Activated T-cell treated with anti-CD3 and anti-CD28 coated beads, Interleukin-2, amount 50 U/mL, for 72 hours (primary cell): ENCODE data around the gene RYR2. TPM values are rescaled to one million over a fixed set of nuclear protein-coding genes. Genes with fewer than 3 reads are reported as not detected.

ENCODE experiments used
- ATAC-seq, 2 donors: fragments of 150-1000 bp; cut with Tn5 transposase; replicated peaks in 1 of 2; 2 replicates each; pipeline ENCODE4 v1.10.0; 2021; ENCODE audit warnings: moderate library complexity in 2 of 2, mild to moderate bottlenecking in 1 of 2
- DNase-seq, 2 donors: peaks; one replicate each; pipeline ENCODE4 v3.0.0; 2021 to 2022; ENCODE audit warnings: mixed read lengths in 1 of 2
- H3K27ac Mint-ChIP-seq: one replicate; pipeline ENCODE4 v1.8.0; 2022; ENCODE audit warnings: mild to moderate bottlenecking, moderate library complexity, mixed read lengths
- H3K27me3 Mint-ChIP-seq: one replicate; pipeline ENCODE4 v1.8.0; 2022; ENCODE audit warnings: low read depth, mixed read lengths
- H3K36me3 Mint-ChIP-seq, 2 donors: one replicate each; pipeline ENCODE4 v1.8.0; 2022; ENCODE audit warnings: mixed read lengths in 2 of 2, mild to moderate bottlenecking in 1 of 2; ENCODE audit not compliant: insufficient read depth in 2 of 2
- H3K4me1 Mint-ChIP-seq: one replicate; pipeline ENCODE4 v1.8.0; 2022; ENCODE audit warnings: low read depth, mixed read lengths
- H3K4me3 Mint-ChIP-seq, 2 donors: one replicate each; pipeline ENCODE4 v1.8.0; 2022; ENCODE audit warnings: mild to moderate bottlenecking in 2 of 2, mixed read lengths in 2 of 2, moderate library complexity in 2 of 2
- H3K9me3 Mint-ChIP-seq, 2 donors: one replicate each; pipeline ENCODE4 v1.8.0; 2022; ENCODE audit warnings: mixed read lengths in 2 of 2
- total RNA-seq, 2 donors: library from RNA; stranded (reverse); gene quantifications; one replicate each; pipeline ENCODE4 v1.2.3, GENCODE V29; 2022

The RYR2 gene
- total RNA-seq, 2 donors from 2014 or later, result 0.02 to 0.19 TPM

- DNase-seq (no peak), ATAC-seq (no peak)
- H3K27me3 Mint-ChIP-seq, result no peaks in the 10 kb centered on the region
- H3K27ac Mint-ChIP-seq, result no peak overlapping the region
- no peaks in the 10 kb centered on the region for H3K9me3 Mint-ChIP-seq
- H3K4me3 Mint-ChIP-seq, result no peak overlapping the region
- peaks cover 1 to 2% of the 10 kb centered on the region in 2 donors for H3K36me3 Mint-ChIP-seq
- H3K4me1 Mint-ChIP-seq, result no peaks in the 10 kb centered on the region
Observed at GRCh38 chr1:237062976-237063375, 21.0 kb downstream of the RYR2 start.

- no peaks in the 10 kb centered on the region for H3K27me3 Mint-ChIP-seq
- no peak overlapping the region for H3K27ac Mint-ChIP-seq
- no peaks in the 10 kb centered on the region for H3K4me1 Mint-ChIP-seq
- DNase-seq (no peak), ATAC-seq (no peak)
- no peak overlapping the region for H3K4me3 Mint-ChIP-seq
- H3K36me3 Mint-ChIP-seq, result peaks cover 1 to 2% of the 10 kb centered on the region in 2 donors
- H3K9me3 Mint-ChIP-seq, result no peaks in the 10 kb centered on the region
Observed at GRCh38 chr1:237065903-237066302, 23.9 kb downstream of the RYR2 start.

- no peak for DNase-seq
- H3K9me3 Mint-ChIP-seq, result peaks cover 0 to 5% of the 10 kb centered on the region in 2 donors
- no peak overlapping the region for H3K4me3 Mint-ChIP-seq
- H3K27ac Mint-ChIP-seq, result no peak overlapping the region
- peaks cover under 1 to 5% of the 10 kb centered on the region in 2 donors for H3K36me3 Mint-ChIP-seq
- H3K4me1 Mint-ChIP-seq, result no peaks in the 10 kb centered on the region
- no peak for ATAC-seq
- no peaks in the 10 kb centered on the region for H3K27me3 Mint-ChIP-seq
Observed at GRCh38 chr1:237070519-237070918, 28.5 kb downstream of the RYR2 start.

DNA sequence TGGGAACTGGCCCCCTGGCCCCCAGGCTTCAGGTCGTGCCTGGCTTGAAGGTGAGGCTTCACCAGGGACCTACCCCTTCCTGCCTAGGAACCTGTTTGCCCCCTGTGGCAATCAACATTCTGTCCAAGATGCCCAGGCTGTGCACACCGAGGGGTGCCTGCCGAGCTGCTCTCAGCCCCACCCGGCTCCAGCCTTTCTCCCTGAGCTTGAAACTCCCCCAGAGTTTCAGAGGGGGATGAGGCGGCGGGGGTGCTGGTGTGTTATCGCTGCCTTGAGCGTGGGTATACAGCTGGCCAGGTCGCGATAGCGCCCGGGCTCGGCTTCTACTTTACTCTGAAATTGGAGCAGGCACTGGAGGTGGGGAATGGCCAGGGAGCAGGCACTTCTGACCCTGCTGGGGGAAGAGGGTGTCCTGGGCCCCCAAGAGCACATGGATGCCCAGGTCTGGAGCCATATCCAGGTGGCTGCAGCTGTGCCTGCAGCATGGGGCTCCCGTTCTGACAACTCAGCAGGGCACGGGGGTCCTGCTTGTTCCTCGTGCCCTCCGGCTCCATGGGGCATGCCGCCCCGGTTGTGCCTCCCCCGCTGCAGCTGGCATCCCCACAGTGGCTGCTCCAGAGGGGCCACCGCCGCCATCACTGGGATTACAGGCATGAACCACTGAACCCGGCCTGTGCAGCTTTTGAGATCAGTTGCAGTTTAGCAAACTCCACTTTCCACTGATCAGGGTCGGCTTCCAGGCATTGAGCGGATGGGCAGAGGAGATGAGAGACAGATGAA, 29.8 kb downstream of the RYR2 start:
- H3K27ac Mint-ChIP-seq, result no peak overlapping the region
- peaks cover 0 to 5% of the 10 kb centered on the region in 2 donors for H3K9me3 Mint-ChIP-seq
- ATAC-seq, result no peak
- no peak overlapping the region for H3K4me3 Mint-ChIP-seq
- peaks cover 0 to 5% of the 10 kb centered on the region in 2 donors for H3K36me3 Mint-ChIP-seq
- H3K4me1 Mint-ChIP-seq, result no peaks in the 10 kb centered on the region
- no peaks in the 10 kb centered on the region for H3K27me3 Mint-ChIP-seq
- no peak for DNase-seq

DNA sequence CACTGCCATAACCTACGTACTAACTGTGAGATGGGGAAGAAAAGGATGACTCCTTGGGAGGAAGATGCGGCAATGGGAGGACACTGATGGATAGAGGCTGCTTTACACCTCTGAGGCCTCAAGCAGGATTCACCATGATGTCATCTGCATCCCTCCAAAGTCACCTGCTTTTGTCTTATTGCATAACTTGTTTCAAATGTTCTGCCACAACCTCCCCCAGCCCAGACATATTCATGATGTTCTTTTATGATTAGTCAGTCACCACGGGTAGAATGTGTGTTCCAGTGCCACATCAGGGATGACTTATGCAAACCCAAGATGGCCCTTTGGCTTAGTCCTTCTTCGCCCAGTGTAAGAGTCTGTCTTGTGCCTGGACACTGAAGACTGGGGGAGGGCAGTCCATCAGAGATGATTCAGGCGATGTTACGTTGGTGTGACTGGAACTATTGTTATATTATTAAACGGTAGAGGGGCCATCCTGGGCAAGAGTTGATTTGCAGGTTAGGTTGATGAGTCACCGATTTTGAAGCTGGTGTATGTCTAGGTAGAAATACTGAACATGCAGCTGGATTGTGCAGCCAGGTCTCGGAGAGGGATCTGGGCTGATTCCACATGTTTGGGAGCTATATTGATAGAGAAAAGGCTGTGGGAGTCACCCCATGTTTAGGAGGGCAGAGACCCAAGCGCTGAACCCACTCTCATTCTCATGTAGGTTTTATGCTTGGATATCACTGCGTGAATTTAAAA, 32.6 kb downstream of the RYR2 start:
- Mint-ChIP-seq H3K4me3 (no peak overlapping the region), H3K9me3 (peaks cover 0 to 7% of the 10 kb centered on the region in 2 donors), H3K36me3 (peaks cover 0 to 4% of the 10 kb centered on the region in 2 donors), H3K27ac (no peak overlapping the region), H3K4me1 (no peaks in the 10 kb centered on the region), H3K27me3 (no peaks in the 10 kb centered on the region)
- ATAC-seq (no peak), DNase-seq (no peak)

GRCh38 chr1:237084341-237085077, 42.5 kb downstream of the RYR2 start:
- Mint-ChIP-seq H3K4me1 (no peaks in the 10 kb centered on the region), H3K9me3 (no peaks in the 10 kb centered on the region), H3K36me3 (no peaks in the 10 kb centered on the region), H3K4me3 (no peak overlapping the region), H3K27me3 (no peaks in the 10 kb centered on the region), H3K27ac (no peak overlapping the region)
- DNase-seq (no peak), ATAC-seq (no peak)

DNA sequence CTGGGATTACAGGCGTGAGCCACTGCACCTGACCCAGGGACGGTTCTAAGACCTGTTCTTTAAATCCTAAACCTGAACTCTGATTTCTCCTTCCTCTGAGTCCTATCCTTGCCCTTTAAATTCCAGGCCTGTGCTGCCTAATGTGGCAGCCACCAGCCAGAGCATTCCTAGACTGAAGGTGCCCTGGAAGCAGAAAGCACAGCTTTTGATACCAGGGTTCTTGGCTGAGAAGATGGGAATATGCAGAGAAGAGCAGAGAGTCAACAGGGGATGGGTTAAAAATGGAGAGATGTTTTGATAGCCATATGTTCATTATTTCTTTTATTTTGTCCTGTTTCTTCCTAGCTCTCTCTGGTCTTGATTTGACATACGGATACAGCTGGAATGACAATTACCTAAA, 49.7 kb downstream of the RYR2 start:
- no peaks in the 10 kb centered on the region for H3K36me3 Mint-ChIP-seq
- H3K4me1 Mint-ChIP-seq, result no peaks in the 10 kb centered on the region
- no peak for ATAC-seq
- no peak overlapping the region for H3K4me3 Mint-ChIP-seq
- no peak overlapping the region for H3K27ac Mint-ChIP-seq
- H3K27me3 Mint-ChIP-seq, result no peaks in the 10 kb centered on the region
- no peak for DNase-seq
- no peaks in the 10 kb centered on the region for H3K9me3 Mint-ChIP-seq

GRCh38 chr1:237093691-237094090, 51.7 kb downstream of the RYR2 start:
- Mint-ChIP-seq H3K27ac (no peak overlapping the region), H3K4me3 (no peak overlapping the region), H3K4me1 (peaks cover 3% of the 10 kb centered on the region), H3K27me3 (no peaks in the 10 kb centered on the region), H3K9me3 (peaks cover 0 to 1% of the 10 kb centered on the region in 2 donors), H3K36me3 (no peaks in the 10 kb centered on the region)
- ATAC-seq (no peak), DNase-seq (no peak)

DNA sequence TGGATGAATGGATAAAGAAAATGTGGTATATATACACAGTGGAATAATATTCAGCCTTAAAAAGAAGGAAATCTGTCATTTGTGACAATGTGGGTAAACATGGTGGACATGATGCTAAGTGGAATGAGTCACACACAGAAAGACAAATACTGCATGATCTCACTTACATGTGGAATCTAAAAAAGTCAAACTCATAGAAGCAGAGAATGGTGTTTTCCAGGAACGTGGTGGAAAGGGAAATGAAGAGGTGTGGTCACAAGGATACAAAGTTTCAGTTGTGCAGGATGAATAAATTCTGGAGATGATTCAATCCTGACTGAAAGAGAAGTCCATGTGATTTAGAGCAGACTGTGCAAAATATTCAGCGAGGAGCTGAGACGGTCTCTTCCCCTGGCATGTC, 56.6 kb downstream of the RYR2 start:
- H3K36me3 Mint-ChIP-seq, result no peaks in the 10 kb centered on the region
- no peak overlapping the region for H3K27ac Mint-ChIP-seq
- no peak for DNase-seq
- no peak overlapping the region for H3K4me3 Mint-ChIP-seq
- no peaks in the 10 kb centered on the region for H3K27me3 Mint-ChIP-seq
- H3K9me3 Mint-ChIP-seq, result peaks cover 0 to 1% of the 10 kb centered on the region in 2 donors
- ATAC-seq, result peak in 1 of 2 donors; percentile 41
- peaks cover 5% of the 10 kb centered on the region for H3K4me1 Mint-ChIP-seq

GRCh38 chr1:237103021-237103420, 61.0 kb downstream of the RYR2 start:
- Mint-ChIP-seq H3K36me3 (no peaks in the 10 kb centered on the region), H3K27ac (no peak overlapping the region), H3K27me3 (no peaks in the 10 kb centered on the region), H3K9me3 (peaks cover 0 to 1% of the 10 kb centered on the region in 2 donors), H3K4me3 (no peak overlapping the region), H3K4me1 (peaks cover 5% of the 10 kb centered on the region)
- DNase-seq, result no peak
- ATAC-seq, result no peak

GRCh38 chr1:237104096-237104495, 62.1 kb downstream of the RYR2 start:
- Mint-ChIP-seq H3K36me3 (no peaks in the 10 kb centered on the region), H3K27ac (no peak overlapping the region), H3K4me1 (no peaks in the 10 kb centered on the region), H3K27me3 (no peaks in the 10 kb centered on the region), H3K4me3 (no peak overlapping the region), H3K9me3 (no peaks in the 10 kb centered on the region)
- DNase-seq, result no peak
- ATAC-seq, result no peak

DNA sequence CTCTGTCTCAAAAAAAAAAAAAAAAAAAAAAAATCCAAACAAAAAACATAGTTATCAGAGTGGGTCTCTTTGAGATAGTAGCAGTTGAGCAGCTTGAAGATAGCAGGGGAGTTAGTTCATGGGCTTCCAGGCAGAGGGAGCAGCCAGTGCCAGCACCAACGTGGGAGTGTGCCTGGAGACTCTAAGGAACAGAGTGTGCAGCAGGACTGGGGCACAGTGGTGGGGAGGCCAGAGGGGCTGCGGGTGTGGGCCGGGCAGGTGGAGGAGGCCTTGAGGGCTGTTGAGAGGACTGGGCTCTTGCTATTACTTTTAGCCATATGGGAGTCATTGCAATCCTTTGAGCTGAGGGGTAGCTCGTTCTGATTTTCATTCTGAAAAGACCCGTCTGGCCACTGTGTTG, 63.8 kb downstream of the RYR2 start:
- Mint-ChIP-seq H3K27ac (no peak overlapping the region), H3K27me3 (no peaks in the 10 kb centered on the region), H3K4me3 (no peak overlapping the region), H3K4me1 (no peaks in the 10 kb centered on the region), H3K9me3 (no peaks in the 10 kb centered on the region), H3K36me3 (no peaks in the 10 kb centered on the region)
- no peak for DNase-seq
- no peak for ATAC-seq
